HG03354 (cell line): Measurements from ENCODE around the gene SLC46A3.
"Not testable (repeated sequence)": the region's sequence is repeated elsewhere in the genome, so short reads cannot be mapped to it uniquely, and the experiment has no call there.

Source experiments
- ATAC-seq: cut with Tn5 transposase; IDR thresholded peaks from one replicate; pipeline ENCODE4 v1.9.1; 2021; ENCODE audit warnings: mild to moderate bottlenecking; ENCODE audit not compliant: unreplicated experiment, poor library complexity, severe bottlenecking

Gene SLC46A3

GRCh38 chr13:28718543-28719226, at the start of gene SLC46A3:
Gene SLC46A3 (minus strand): TSS chr13:28718970. CDS start chr13:28717998, 972 bp downstream.
- peak; percentile 98 for ATAC-seq

- no peak for ATAC-seq
Observed at GRCh38 chr13:28763887-28764286, 45.1 kb upstream of the SLC46A3 start.

GRCh38 chr13:28761586-28761985, 42.8 kb upstream of the SLC46A3 start:
- no peak for ATAC-seq

- ATAC-seq: no peak
Observed at GRCh38 chr13:28755546-28755870, 36.7 kb upstream of the SLC46A3 start.

GRCh38 chr13:28754698-28755545, 36.2 kb upstream of the SLC46A3 start:
- ATAC-seq: no peak

- ATAC-seq: no peak
Observed at GRCh38 chr13:28753946-28754345, 35.2 kb upstream of the SLC46A3 start.

GRCh38 chr13:28753208-28753892, 34.6 kb upstream of the SLC46A3 start:
- ATAC-seq: no peak

- no peak for ATAC-seq
Observed at GRCh38 chr13:28751175-28751960, 32.6 kb upstream of the SLC46A3 start.

GRCh38 chr13:28750187-28751045, 31.6 kb upstream of the SLC46A3 start:
- ATAC-seq: no peak

- no peak for ATAC-seq
Observed at GRCh38 chr13:28747851-28748250, 29.1 kb upstream of the SLC46A3 start.

- no peak for ATAC-seq
Observed at GRCh38 chr13:28746287-28746612, 27.5 kb upstream of the SLC46A3 start.

GRCh38 chr13:28744656-28745055, 25.9 kb upstream of the SLC46A3 start:
- no peak for ATAC-seq

- ATAC-seq: no peak
Observed at GRCh38 chr13:28744091-28744536, 25.3 kb upstream of the SLC46A3 start.

GRCh38 chr13:28743499-28744083, 24.8 kb upstream of the SLC46A3 start:
- no peak for ATAC-seq

- ATAC-seq: no peak
Observed at GRCh38 chr13:28743020-28743419, 24.2 kb upstream of the SLC46A3 start.

GRCh38 chr13:28742445-28742844, 23.7 kb upstream of the SLC46A3 start:
- not testable (repeated sequence) for ATAC-seq

GRCh38 chr13:28741084-28741491, 22.3 kb upstream of the SLC46A3 start:
- ATAC-seq: no peak

GRCh38 chr13:28739376-28739775, 20.6 kb upstream of the SLC46A3 start:
- ATAC-seq: no peak
